ENCODE results near the gene EXOSC3. TPM values are rescaled to one million over a fixed set of nuclear protein-coding genes. Genes with fewer than 3 reads are reported as not detected.

EXOSC3 gene
- total and polyA plus RNA-seq, 7 donors = 13.8 to 44.6 (median 40.2) TPM

DNA sequence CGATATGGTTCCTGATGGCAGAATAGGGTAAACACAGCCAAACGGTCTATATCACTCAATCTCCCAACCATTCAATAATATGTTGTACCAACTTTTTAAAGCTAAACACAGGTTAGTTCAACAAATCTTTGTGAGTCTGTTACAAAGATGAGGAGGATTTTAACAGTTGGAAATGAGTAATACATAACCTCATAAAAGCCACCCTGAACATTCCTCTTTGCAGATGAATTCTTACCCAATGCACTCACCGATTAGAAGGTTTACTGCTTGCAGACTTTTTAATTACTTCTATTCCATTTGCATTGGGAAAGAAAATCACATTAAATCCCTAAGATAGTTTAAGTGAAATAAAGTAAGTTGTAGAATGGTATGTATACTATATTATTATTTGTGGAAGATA, 54.6 kb downstream of the EXOSC3 start:
- intact Hi-C loops (cut with DNase I) = no loop called here
- peaks cover 0 to 7% (median 0%) of the 10 kb centered on the region in 3 donors for H3K27me3 ChIP-seq
- 38 to 61% methylated on average over 3 of the region's 3 CpGs for WGBS, 2 donors
- H3K4me1 ChIP-seq = no peaks in the 10 kb centered on the region
- H3K27ac ChIP-seq = no peak overlapping the region
- no peaks in the 10 kb centered on the region for H3K36me3 ChIP-seq
- no peak for TF ChIP-seq POLR2A (IDR thresholded peaks at IDR 0.05)
- TF ChIP-seq CTCF (IDR thresholded peaks at IDR 0.05) = no peak
- no peak for TF ChIP-seq POLR2AphosphoS5 (IDR thresholded peaks at IDR 0.05)
- DNase-seq = no peak
- H3K9me3 ChIP-seq = no peaks in the 10 kb centered on the region
- H3K4me3 ChIP-seq = no peak overlapping the region

Other genes starting within 250 kb of the EXOSC3 start
- 10 to 100 TPM; 14.8 to 19.4 (median 16.3) TPM for gene FBXO10, start 208.7 kb downstream of the EXOSC3 start, total RNA-seq
- 1 to 10 TPM in 1 of 3 donors, under 1 TPM in 2; 0.60 to 4.1 (median 0.69) TPM for gene FBXO10, start 208.7 kb downstream of the EXOSC3 start, polyA plus RNA-seq
- gene TOMM5, start 192.5 kb downstream of the EXOSC3 start, total RNA-seq = 100 to 1,000 TPM in 3 of 4 donors, 10 to 100 TPM in 1; 69.2 to 173 (median 134) TPM
- gene TOMM5, start 192.5 kb downstream of the EXOSC3 start, polyA plus RNA-seq = 100 to 1,000 TPM; 106 to 140 (median 138) TPM
- under 1 TPM; 0.16 to 0.71 (median 0.34) TPM for gene FRMPD1, start 134.1 kb downstream of the EXOSC3 start, total RNA-seq
- under 1 TPM in 1 of 3 donors, not detected in 2; 0.20 TPM for gene FRMPD1, start 134.1 kb downstream of the EXOSC3 start, polyA plus RNA-seq
- 1 to 10 TPM; 5.3 to 9.7 (median 7.9) TPM for gene TRMT10B, start 31.3 kb downstream of the EXOSC3 start, total RNA-seq
- gene TRMT10B, start 31.3 kb downstream of the EXOSC3 start, polyA plus RNA-seq = 1 to 10 TPM; 1.8 to 6.0 (median 5.7) TPM
- 10 to 100 TPM; 29.1 to 49.3 (median 40.6) TPM for gene DCAF10, start 15.7 kb upstream of the EXOSC3 start, total RNA-seq
- gene DCAF10, start 15.7 kb upstream of the EXOSC3 start, polyA plus RNA-seq = 1 to 10 TPM; 4.8 to 9.9 (median 8.6) TPM
- 10 to 100 TPM; 19.3 to 31.0 (median 27.3) TPM for gene SLC25A51, start 119.1 kb upstream of the EXOSC3 start, total RNA-seq
- gene SLC25A51, start 119.1 kb upstream of the EXOSC3 start, polyA plus RNA-seq = 1 to 10 TPM; 4.2 to 8.9 (median 8.6) TPM